PC-9 (cell line): Measurements from ENCODE around the gene NR1I2.

Source experiments
- CTCF ChIP-seq: fragments of 200-600 bp; sonication (generic); conservative IDR thresholded peaks from 2 replicates; pipeline ENCODE4 v1.6.1; 2017; ENCODE audit warnings: mixed run types, antibody characterized with exemption, mild to moderate bottlenecking, moderate library complexity
- EZH2 ChIP-seq: fragments of 200-600 bp; sonication (generic); IDR thresholded peaks from 2 replicates; pipeline ENCODE4 v1.8.0; 2017; ENCODE audit warnings: antibody characterized with exemption, low read depth

GRCh38 chr3:119825820-119826219 lies 43.9 kb downstream of the NR1I2 start:
- TF ChIP-seq EZH2 (no peak), CTCF (no peak)
